HEK293 (cell line): ENCODE measurements around the gene CKS1B.

ENCODE experiments used
- CTCF ChIP-seq: fragments of 450-650 bp; formaldehyde crosslinking; IDR thresholded peaks from 2 replicates; pipeline ENCODE4 v1.5.1; 2016; ENCODE audit warnings: missing biosample characterization, missing genetic modification characterization
- ZBTB26 ChIP-seq: fragments of 450-650 bp; formaldehyde crosslinking; optimal IDR thresholded peaks from 2 replicates; pipeline ENCODE3; 2016; ENCODE audit warnings: missing biosample characterization, mild to moderate bottlenecking, missing genetic modification characterization
- ZNF121 ChIP-seq: fragments of 450-650 bp; formaldehyde crosslinking; IDR thresholded peaks from 2 replicates; pipeline ENCODE4 v1.5.1; 2016; ENCODE audit warnings: missing biosample characterization, missing genetic modification characterization
- ZNF146 ChIP-seq: fragments of 450-650 bp; formaldehyde crosslinking; IDR thresholded peaks from 2 replicates; pipeline ENCODE4 v1.5.1; 2016; ENCODE audit warnings: missing biosample characterization, missing genetic modification characterization
- ZNF24 ChIP-seq: fragments of 450-650 bp; formaldehyde crosslinking; IDR thresholded peaks from 2 replicates; pipeline ENCODE4 v1.5.1; 2016; ENCODE audit warnings: missing biosample characterization, missing genetic modification characterization
- TF ChIP-seq, protein P1 (sequence below): fragments of 450-650 bp; formaldehyde crosslinking; IDR thresholded peaks from 2 replicates; pipeline ENCODE4 v1.5.1; 2016; ENCODE audit warnings: missing biosample characterization, missing genetic modification characterization

GRCh38 chr1:154945962-154946850, 28.3 kb upstream of the CKS1B start:
- TF ChIP-seq ZNF146 (tag by site-specific recombination) (no peak), ZNF24 (no peak), CTCF (no peak), ZNF121 (tag by site-specific recombination) (no peak), ZBTB26 (tag by site-specific recombination) (no peak)
- TF ChIP-seq, protein P1, sequence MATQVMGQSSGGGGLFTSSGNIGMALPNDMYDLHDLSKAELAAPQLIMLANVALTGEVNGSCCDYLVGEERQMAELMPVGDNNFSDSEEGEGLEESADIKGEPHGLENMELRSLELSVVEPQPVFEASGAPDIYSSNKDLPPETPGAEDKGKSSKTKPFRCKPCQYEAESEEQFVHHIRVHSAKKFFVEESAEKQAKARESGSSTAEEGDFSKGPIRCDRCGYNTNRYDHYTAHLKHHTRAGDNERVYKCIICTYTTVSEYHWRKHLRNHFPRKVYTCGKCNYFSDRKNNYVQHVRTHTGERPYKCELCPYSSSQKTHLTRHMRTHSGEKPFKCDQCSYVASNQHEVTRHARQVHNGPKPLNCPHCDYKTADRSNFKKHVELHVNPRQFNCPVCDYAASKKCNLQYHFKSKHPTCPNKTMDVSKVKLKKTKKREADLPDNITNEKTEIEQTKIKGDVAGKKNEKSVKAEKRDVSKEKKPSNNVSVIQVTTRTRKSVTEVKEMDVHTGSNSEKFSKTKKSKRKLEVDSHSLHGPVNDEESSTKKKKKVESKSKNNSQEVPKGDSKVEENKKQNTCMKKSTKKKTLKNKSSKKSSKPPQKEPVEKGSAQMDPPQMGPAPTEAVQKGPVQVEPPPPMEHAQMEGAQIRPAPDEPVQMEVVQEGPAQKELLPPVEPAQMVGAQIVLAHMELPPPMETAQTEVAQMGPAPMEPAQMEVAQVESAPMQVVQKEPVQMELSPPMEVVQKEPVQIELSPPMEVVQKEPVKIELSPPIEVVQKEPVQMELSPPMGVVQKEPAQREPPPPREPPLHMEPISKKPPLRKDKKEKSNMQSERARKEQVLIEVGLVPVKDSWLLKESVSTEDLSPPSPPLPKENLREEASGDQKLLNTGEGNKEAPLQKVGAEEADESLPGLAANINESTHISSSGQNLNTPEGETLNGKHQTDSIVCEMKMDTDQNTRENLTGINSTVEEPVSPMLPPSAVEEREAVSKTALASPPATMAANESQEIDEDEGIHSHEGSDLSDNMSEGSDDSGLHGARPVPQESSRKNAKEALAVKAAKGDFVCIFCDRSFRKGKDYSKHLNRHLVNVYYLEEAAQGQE = no peak
